IMR-90 (cell line): ENCODE measurements around the gene SLC39A2. TPM values are rescaled to one million over a fixed set of nuclear protein-coding genes. Genes with fewer than 3 reads are reported as not detected.

Experiments
- ATAC-seq: fragments of 200-7000 bp; cut with Tn5 transposase; 2 replicates; pipeline ENCODE4 v1.9.1; 2020; ENCODE audit warnings: low read depth, mild to moderate bottlenecking, moderate library complexity
- BruUV-seq: library from RNA; stranded (reverse); fragments of 400-500 nt; replicated peaks from 2 replicates; lab custom pipeline; 2021; lab: Mats Ljungman, UMichigan
- CTCF ChIA-PET: fragments of 300-600 bp; formaldehyde crosslinking; extraction: SDS; loops from one replicate; lab custom pipeline; 2021; ENCODE audit warnings: antibody characterized with exemption; lab: Yijun Ruan, JAX
- POLR2A ChIA-PET: fragments of 300-600 bp; sonication (Branson Sonifier 250); formaldehyde crosslinking; loops from one replicate; lab custom pipeline; 2022; ENCODE audit warnings: antibody characterized with exemption; ENCODE audit not compliant: unreplicated experiment; lab: Charles Lee
- DNase-seq: peaks from one replicate; pipeline ENCODE4 v3.0.0; 2013
- H2AFZ ChIP-seq: replicated peaks from 2 replicates; pipeline ENCODE3; 2013; ENCODE audit warnings: low read length, mild to moderate bottlenecking; ENCODE audit not compliant: poor library complexity
- H2AK5ac ChIP-seq: 2 replicates; pipeline ENCODE4 v1.6.1; 2013; ENCODE audit warnings: low read depth, low read length, inconsistent platforms
- H2AK9ac ChIP-seq: replicated peaks from 2 replicates; pipeline ENCODE3; 2013; ENCODE audit warnings: mild to moderate bottlenecking, low read depth, low read length, moderate library complexity; ENCODE audit not compliant: poor library complexity
- H2BK120ac ChIP-seq: 2 replicates; pipeline ENCODE4 v1.6.1; 2013; ENCODE audit warnings: low read depth, low read length, inconsistent platforms
- H2BK15ac ChIP-seq: 3 replicates; pipeline ENCODE4 v1.6.1; 2013; ENCODE audit warnings: low read depth, low read length, inconsistent platforms
- H2BK20ac ChIP-seq: 2 replicates; pipeline ENCODE4 v1.6.1; 2013; ENCODE audit warnings: low read depth, mild to moderate bottlenecking, inconsistent platforms, low read length, moderate library complexity
- H2BK5ac ChIP-seq: 2 replicates; pipeline ENCODE4 v1.6.1; 2013; ENCODE audit warnings: mild to moderate bottlenecking, low read depth, low read length, inconsistent platforms; ENCODE audit not compliant: poor library complexity, severe bottlenecking
- H3K14ac ChIP-seq: replicated peaks from 2 replicates; pipeline ENCODE4 v1.6.1; 2013; ENCODE audit warnings: low read depth, low read length, inconsistent platforms
- H3K18ac ChIP-seq: 2 replicates; pipeline ENCODE4 v1.6.1; 2013; ENCODE audit warnings: low read depth, low read length, control low read depth
- H3K23ac ChIP-seq: 2 replicates; pipeline ENCODE4 v1.6.1; 2013; ENCODE audit warnings: low read depth, low read length, inconsistent platforms
- H3K27ac ChIP-seq: 2 replicates; pipeline ENCODE4 v1.5.1; 2013; ENCODE audit warnings: mild to moderate bottlenecking, control low read depth, low read length; ENCODE audit not compliant: insufficient read depth
- H3K27me3 ChIP-seq: 2 replicates; pipeline ENCODE4 v1.6.1; 2013; ENCODE audit warnings: low read length; ENCODE audit not compliant: control insufficient read depth, insufficient read depth
- H3K36me3 ChIP-seq: 2 replicates; pipeline ENCODE4 v1.6.1; 2013; ENCODE audit warnings: low read length, mixed read lengths; ENCODE audit not compliant: control insufficient read depth, insufficient read depth
- H3K4ac ChIP-seq: 2 replicates; pipeline ENCODE4 v1.6.1; 2013; ENCODE audit warnings: low read depth, low read length, inconsistent platforms
- H3K4me1 ChIP-seq: 2 replicates; pipeline ENCODE4 v1.6.1; 2013; ENCODE audit warnings: low read length, mixed read lengths; ENCODE audit not compliant: control insufficient read depth, insufficient read depth
- H3K4me2 ChIP-seq: 2 replicates; pipeline ENCODE4 v1.6.1; 2013; ENCODE audit warnings: low read depth, mild to moderate bottlenecking, control low read depth, low read length, moderate library complexity
- H3K4me3 ChIP-seq: 2 replicates; pipeline ENCODE4 v1.5.1; 2013; ENCODE audit warnings: low read depth, mild to moderate bottlenecking, control low read depth, low read length, moderate library complexity; ENCODE audit not compliant: insufficient read depth
- H3K56ac ChIP-seq: 2 replicates; pipeline ENCODE4 v1.6.1; 2013; ENCODE audit warnings: low read length, inconsistent platforms; ENCODE audit not compliant: insufficient read depth; ENCODE audit errors: extremely low read depth
- H3K79me1 ChIP-seq, 2 experiments: 2 replicates each; pipeline ENCODE4 v1.6.1; 2013; ENCODE audit warnings: low read length in 2 of 2, inconsistent platforms in 1 of 2, low read depth in 1 of 2
- H3K9ac ChIP-seq: 2 replicates; pipeline ENCODE4 v1.6.1; 2013; ENCODE audit warnings: low read depth, low read length, control low read depth
- H3K9me1 ChIP-seq: 2 replicates; pipeline ENCODE4 v1.6.1; 2013; ENCODE audit warnings: low read length, inconsistent platforms; ENCODE audit not compliant: insufficient read depth
- H3K9me3 ChIP-seq: 2 replicates; pipeline ENCODE4 v1.6.1; 2013; ENCODE audit warnings: low read length; ENCODE audit not compliant: control insufficient read depth, insufficient read depth
- H4K20me1 ChIP-seq: 2 replicates; pipeline ENCODE4 v1.6.1; 2013; ENCODE audit warnings: low read length, inconsistent platforms; ENCODE audit not compliant: insufficient read depth
- H4K5ac ChIP-seq: 2 replicates; pipeline ENCODE4 v1.6.1; 2013; ENCODE audit warnings: mild to moderate bottlenecking, low read depth, low read length, control low read depth
- H4K8ac ChIP-seq, 2 experiments: 2 replicates each; pipeline ENCODE4 v1.6.1; 2013; ENCODE audit warnings: low read depth in 2 of 2, low read length in 2 of 2, control low read depth in 1 of 2, inconsistent platforms in 1 of 2
- H4K91ac ChIP-seq: 2 replicates; pipeline ENCODE4 v1.6.1; 2013; ENCODE audit warnings: low read depth, low read length, inconsistent platforms; ENCODE audit not compliant: insufficient read depth
- FOS ChIP-seq: fragments of 150-350 bp; IDR thresholded peaks from 2 replicates; pipeline ENCODE4 v1.6.1; 2016; ENCODE audit warnings: low read depth, low read length
- RCOR1 ChIP-seq: IDR thresholded peaks from 2 replicates; pipeline ENCODE4 v1.6.1; 2012; ENCODE audit warnings: mild to moderate bottlenecking, low read length, improper control_type of control experiment; ENCODE audit not compliant: insufficient replicate concordance
- WGBS, 2 experiments: methylation state at CpG; one replicate each; pipeline versions ENCODE4 v1.1.5 to v1.1.7; 2013; ENCODE audit warnings: missing lambda C conversion rate in 2 of 2; ENCODE audit not compliant: insufficient read length in 1 of 2; ENCODE audit errors: extremely low coverage in 2 of 2; 5-methylcytosine and 5-hydroxymethylcytosine counted together
- dilution Hi-C: fragments of 300-500 bp; cut with HindIII; formaldehyde crosslinking; loops from one replicate; pipeline ENCODE4 v1.14.3; 2018; ENCODE audit warnings: low sequenced_read_pairs; ENCODE audit not compliant: unreplicated experiment
- in situ Hi-C: fragments of 300-500 bp; cut with MboI; formaldehyde crosslinking; loops from 3 replicates; pipeline ENCODE4 v1.14.3; 2019; ENCODE audit warnings: low sequenced_read_pairs, inconsistent platforms, mixed read lengths
- intact Hi-C: fragments of 100-400 bp; cut with micrococcal nuclease; formaldehyde crosslinking; loops from 2 replicates; pipeline ENCODE4 v1.10.0; 2022
- polyA plus RNA-seq, 3 experiments: library from polyadenylated mRNA; depleted of rRNA; stranded (reverse); fragments of >200 nt; gene quantifications; 2 replicates each; pipeline ENCODE4 v1.2.3, GENCODE V29; 2012; ENCODE audit warnings: low replicate concordance in 1 of 3
- total RNA-seq: library from RNA; depleted of rRNA; stranded (reverse); fragments of >200 nt; gene quantifications from 2 replicates; pipeline ENCODE4 v1.2.3, GENCODE V29; 2012

Gene SLC39A2
- total and polyA plus RNA-seq, 2 of the 4 experiments (the other 2 are of a cell fraction) = not detected

DNA sequence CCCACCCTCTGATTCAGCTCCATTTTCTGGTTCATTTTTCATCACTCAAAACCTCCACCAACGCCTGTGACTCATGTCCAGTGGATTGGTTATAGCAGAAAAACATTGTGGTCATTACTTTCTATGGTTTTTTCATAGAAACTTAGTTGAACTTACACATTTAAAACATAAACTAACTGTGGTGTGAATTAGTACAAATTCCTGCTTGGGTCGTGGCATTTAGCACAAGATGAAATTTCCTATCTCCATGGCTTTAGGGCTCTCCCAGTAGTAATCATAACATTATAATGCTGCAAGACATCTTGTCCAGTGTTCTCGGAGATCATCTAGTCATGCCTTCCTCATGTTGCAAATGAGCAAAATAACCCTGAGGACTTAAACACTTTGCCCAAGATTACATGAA, 50.2 kb downstream of the SLC39A2 start:
- dilution Hi-C loops = no loop called here
- no peak overlapping the region for H4K91ac ChIP-seq
- no peaks in the 10 kb centered on the region for H4K20me1 ChIP-seq
- no peaks in the 10 kb centered on the region for H3K36me3 ChIP-seq
- intact Hi-C loops = no loop called here
- no peaks in the 10 kb centered on the region for H3K9me1 ChIP-seq
- H3K23ac ChIP-seq = no peak overlapping the region
- H3K79me1 ChIP-seq = no peaks in the 10 kb centered on the region
- peak; percentile 74 for ATAC-seq
- H3K9ac ChIP-seq = no peak overlapping the region
- H3K18ac ChIP-seq = no peak overlapping the region; the same call in 1 of the 2 replicates
- TF ChIP-seq RCOR1 (no peak), FOS (0 out of 2 replicates have a peak, but pooled peaks have one; percentile 11)
- BruUV-seq = no TSS peak
- peaks cover 4% of the 10 kb centered on the region; the same call in 1 of the 2 replicates for H3K4me1 ChIP-seq
- H3K4ac ChIP-seq = no peak overlapping the region
- 60% methylated on average over 1 of the region's 3 CpGs; no CpG with 5 or more reads in 1 of the 2 experiments for WGBS, 2 experiments
- H2BK20ac ChIP-seq = no peak overlapping the region
- H4K8ac ChIP-seq = no peak overlapping the region
- no peak overlapping the region for H2BK15ac ChIP-seq
- POLR2A ChIA-PET = no interaction called here
- DNase-seq = peak; percentile 59
- H3K4me3 ChIP-seq = 0 out of 2 replicates have a peak overlapping the region, but pooled peaks have one; percentile 11
- in situ Hi-C loops = no loop called here
- H2BK120ac ChIP-seq = no peak overlapping the region
- H3K27ac ChIP-seq = no peak overlapping the region
- peak overlapping the region; percentile 86; the same call in 1 of the 2 replicates for H3K4me2 ChIP-seq
- no peaks in the 10 kb centered on the region for H3K9me3 ChIP-seq
- peaks cover 13% of the 10 kb centered on the region for H3K27me3 ChIP-seq
- CTCF ChIA-PET = no interaction called here
- no peak overlapping the region for H2AK9ac ChIP-seq
- H3K56ac ChIP-seq = no peak overlapping the region
- H3K14ac ChIP-seq = no peak overlapping the region
- no peak overlapping the region for H2BK5ac ChIP-seq
- H2AFZ ChIP-seq = no peak overlapping the region
- no peak overlapping the region for H4K5ac ChIP-seq
- H2AK5ac ChIP-seq = no peak overlapping the region
